Neuron (in vitro differentiated cells): ENCODE data around the gene FAM221B.

Experiments used
- H2AFZ ChIP-seq: one replicate; pipeline ENCODE4 v1.6.1; 2013; ENCODE audit warnings: low read depth, mild to moderate bottlenecking, inconsistent platforms, low read length, moderate library complexity
- H3K27me3 ChIP-seq: one replicate; pipeline ENCODE4 v1.6.1; 2013; ENCODE audit warnings: low read length; ENCODE audit not compliant: insufficient read depth
- H3K36me3 ChIP-seq: one replicate; pipeline ENCODE4 v1.6.1; 2013; ENCODE audit warnings: low read length; ENCODE audit not compliant: insufficient read depth
- H3K4me1 ChIP-seq: one replicate; pipeline ENCODE4 v1.6.1; 2013; ENCODE audit warnings: low read length; ENCODE audit not compliant: insufficient read depth
- H3K4me3 ChIP-seq: 2 replicates; pipeline ENCODE4 v1.5.1; 2013; ENCODE audit warnings: mild to moderate bottlenecking, low read length, moderate library complexity
- H3K9me3 ChIP-seq: one replicate; pipeline ENCODE4 v1.6.1; 2013; ENCODE audit warnings: low read length

Gene FAM221B

GRCh38 chr9:35841645-35841900, 13.0 kb upstream of the FAM221B start:
- Histone ChIP-seq H3K27me3 (no peaks in the 10 kb centered on the region), H3K9me3 (peaks cover 2% of the 10 kb centered on the region), H3K4me1 (no peaks in the 10 kb centered on the region), H2AFZ (no peak overlapping the region), H3K4me3 (no peak overlapping the region), H3K36me3 (peaks cover 19% of the 10 kb centered on the region)

DNA sequence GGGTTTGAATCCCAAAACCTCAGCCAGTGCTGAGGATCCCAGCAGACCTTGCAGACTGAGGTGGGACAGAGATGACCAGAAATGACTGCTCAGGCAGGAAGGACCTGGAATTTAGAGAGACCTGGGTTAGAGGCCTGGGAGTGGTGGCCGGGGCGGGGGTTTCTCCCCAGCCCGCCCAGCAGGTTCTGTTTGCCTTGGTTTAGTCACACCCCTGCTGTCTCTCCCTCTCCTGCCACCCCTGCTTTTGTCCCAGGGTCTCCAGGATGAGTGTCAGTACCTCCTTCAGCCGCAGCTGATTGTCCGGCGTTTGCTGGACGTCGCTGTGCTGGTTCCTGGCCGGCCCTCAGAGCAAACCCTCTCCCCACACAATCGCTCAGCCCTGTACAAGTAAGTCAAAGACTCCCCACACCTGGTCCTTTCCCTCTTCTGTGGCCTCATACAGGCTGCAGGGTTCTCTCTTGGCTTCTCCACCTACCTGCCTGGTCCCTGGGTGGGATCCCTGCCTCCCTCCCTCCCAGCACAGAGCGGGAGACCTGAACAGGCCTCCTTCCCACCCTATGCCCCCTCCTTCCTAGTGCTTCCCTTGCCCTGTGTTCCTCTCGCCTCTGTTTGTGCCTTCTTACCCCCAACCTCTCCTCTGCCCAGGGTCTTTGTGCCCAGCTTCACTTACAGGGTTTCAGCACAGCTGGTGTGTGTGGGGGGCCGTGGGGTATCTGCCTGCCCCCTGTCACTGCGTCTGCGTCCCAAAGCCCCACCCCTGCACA, 12.5 kb upstream of the FAM221B start:
- no peaks in the 10 kb centered on the region for H3K4me1 ChIP-seq
- H3K9me3 ChIP-seq, result peaks cover 2% of the 10 kb centered on the region
- H3K27me3 ChIP-seq, result no peaks in the 10 kb centered on the region
- no peak overlapping the region for H2AFZ ChIP-seq
- H3K4me3 ChIP-seq, result no peak overlapping the region
- H3K36me3 ChIP-seq, result peaks cover 18% of the 10 kb centered on the region

GRCh38 chr9:35839926-35840325, 11.4 kb upstream of the FAM221B start:
- Histone ChIP-seq H3K27me3 (no peaks in the 10 kb centered on the region), H3K36me3 (peaks cover 22% of the 10 kb centered on the region), H3K9me3 (peaks cover 2% of the 10 kb centered on the region), H3K4me3 (no peak overlapping the region), H3K4me1 (no peaks in the 10 kb centered on the region), H2AFZ (no peak overlapping the region)

- no peaks in the 10 kb centered on the region for H3K4me1 ChIP-seq
- H3K9me3 ChIP-seq, result peaks cover 2% of the 10 kb centered on the region
- H3K4me3 ChIP-seq, result no peak overlapping the region
- H3K36me3 ChIP-seq, result peaks cover 17% of the 10 kb centered on the region
- no peak overlapping the region for H2AFZ ChIP-seq
- no peaks in the 10 kb centered on the region for H3K27me3 ChIP-seq
Observed at GRCh38 chr9:35836595-35836994, 8.1 kb upstream of the FAM221B start.

DNA sequence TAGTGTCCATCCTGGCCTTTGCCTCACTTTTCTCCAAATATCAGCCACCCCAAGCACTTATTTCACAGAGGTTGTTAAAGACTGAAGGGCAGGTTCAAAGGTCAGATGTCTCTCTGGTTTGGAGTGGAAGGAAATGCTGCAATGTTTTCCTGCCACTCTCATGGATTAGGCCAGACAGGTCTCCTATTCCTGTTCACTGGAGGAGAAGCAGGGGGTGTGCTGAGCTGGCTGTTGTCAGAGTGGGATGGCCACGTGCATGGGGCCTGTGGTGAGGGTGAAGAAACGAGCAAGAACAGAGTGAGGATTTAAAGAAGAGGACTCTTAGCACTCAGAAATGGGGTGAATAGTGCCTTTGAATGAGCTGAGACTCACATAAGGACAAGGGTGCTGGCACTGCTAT, 7.2 kb upstream of the FAM221B start:
- peaks cover 2% of the 10 kb centered on the region for H3K9me3 ChIP-seq

DNA sequence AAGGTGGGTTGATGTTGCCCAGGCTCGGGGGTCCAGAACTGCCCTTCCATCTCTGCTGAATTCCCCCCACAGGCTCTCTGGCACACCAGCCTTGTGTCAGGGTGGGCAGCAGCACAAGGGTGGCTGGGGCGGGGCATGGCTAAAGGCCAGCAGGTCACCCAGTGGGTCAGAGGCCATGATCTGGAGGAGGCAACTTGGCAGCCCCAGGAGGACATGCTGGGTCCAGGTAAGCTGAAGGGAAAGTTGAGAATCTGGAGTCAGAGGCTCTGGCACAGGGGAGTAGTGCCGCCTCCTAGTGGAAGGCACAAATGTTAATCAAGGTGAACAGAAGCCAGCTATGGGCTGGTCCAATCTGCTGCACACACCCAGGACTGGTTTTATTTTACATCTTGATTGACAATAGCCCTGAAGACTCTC, 6.7 kb upstream of the FAM221B start:
- no peak overlapping the region for H3K4me3 ChIP-seq
- no peaks in the 10 kb centered on the region for H3K27me3 ChIP-seq
- no peak overlapping the region for H2AFZ ChIP-seq
- peaks cover 6% of the 10 kb centered on the region for H3K4me1 ChIP-seq
- H3K36me3 ChIP-seq, result peaks cover 17% of the 10 kb centered on the region
- H3K9me3 ChIP-seq, result peaks cover 2% of the 10 kb centered on the region

More for the DNA sequence above, 7.2 kb upstream of the FAM221B start:
- no peak overlapping the region for H2AFZ ChIP-seq
- H3K36me3 ChIP-seq, result peaks cover 17% of the 10 kb centered on the region
- H3K4me1 ChIP-seq, result peaks cover under 1% of the 10 kb centered on the region
- no peaks in the 10 kb centered on the region for H3K27me3 ChIP-seq
- H3K4me3 ChIP-seq, result no peak overlapping the region

- Histone ChIP-seq H3K9me3 (peaks cover 2% of the 10 kb centered on the region), H2AFZ (no peak overlapping the region), H3K4me1 (peaks cover 12% of the 10 kb centered on the region), H3K36me3 (peaks cover 17% of the 10 kb centered on the region), H3K27me3 (no peaks in the 10 kb centered on the region), H3K4me3 (no peak overlapping the region)
Observed at GRCh38 chr9:35834260-35835215, 6.0 kb upstream of the FAM221B start.

DNA sequence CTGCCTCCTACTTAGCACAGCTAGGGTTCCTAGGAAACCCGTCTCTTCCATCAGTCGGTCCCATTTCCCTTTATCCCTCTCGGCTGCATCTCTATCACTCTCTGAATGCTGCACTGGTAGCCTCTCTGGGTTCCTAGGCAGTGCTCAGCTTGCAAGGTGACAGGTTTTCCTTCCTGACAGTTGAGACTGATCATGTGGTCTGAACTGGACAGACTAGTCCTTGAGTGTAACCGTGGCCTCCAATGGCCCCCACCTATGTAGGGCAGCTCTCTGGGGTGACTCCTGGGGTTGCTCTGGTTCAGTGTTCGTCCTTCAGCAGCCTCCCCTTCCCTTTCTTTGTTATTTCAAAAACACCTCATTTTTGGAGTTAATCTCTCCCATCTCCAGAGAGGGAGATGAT, 4.3 kb upstream of the FAM221B start:
- Histone ChIP-seq H3K4me3 (no peak overlapping the region), H2AFZ (no peak overlapping the region), H3K36me3 (peaks cover 17% of the 10 kb centered on the region), H3K9me3 (peaks cover 2% of the 10 kb centered on the region), H3K4me1 (peaks cover 18% of the 10 kb centered on the region), H3K27me3 (no peaks in the 10 kb centered on the region)

DNA sequence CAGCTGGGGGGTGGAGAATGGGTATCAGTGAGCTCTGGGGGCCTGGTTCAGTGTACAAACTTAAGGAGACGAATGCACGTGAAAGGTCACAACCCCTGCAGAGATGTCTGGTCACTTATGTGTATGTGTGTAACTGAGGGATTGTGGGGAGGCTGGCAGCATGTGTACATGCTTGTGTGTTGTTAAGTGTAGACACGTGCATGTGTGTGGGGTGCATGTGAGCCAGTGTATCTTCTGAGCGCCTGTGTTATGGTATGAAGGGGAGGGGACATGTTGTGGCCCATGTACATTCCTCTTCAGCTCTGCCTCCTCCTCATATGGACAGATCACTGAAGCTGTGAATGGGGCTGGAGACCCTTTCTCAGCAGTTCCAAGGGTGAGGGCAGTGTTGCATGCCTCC, 2.5 kb upstream of the FAM221B start:
- Histone ChIP-seq H3K27me3 (no peaks in the 10 kb centered on the region), H3K4me1 (peaks cover 22% of the 10 kb centered on the region), H3K9me3 (no peaks in the 10 kb centered on the region), H3K36me3 (peaks cover 15% of the 10 kb centered on the region), H2AFZ (no peak overlapping the region), H3K4me3 (no peak overlapping the region)

DNA sequence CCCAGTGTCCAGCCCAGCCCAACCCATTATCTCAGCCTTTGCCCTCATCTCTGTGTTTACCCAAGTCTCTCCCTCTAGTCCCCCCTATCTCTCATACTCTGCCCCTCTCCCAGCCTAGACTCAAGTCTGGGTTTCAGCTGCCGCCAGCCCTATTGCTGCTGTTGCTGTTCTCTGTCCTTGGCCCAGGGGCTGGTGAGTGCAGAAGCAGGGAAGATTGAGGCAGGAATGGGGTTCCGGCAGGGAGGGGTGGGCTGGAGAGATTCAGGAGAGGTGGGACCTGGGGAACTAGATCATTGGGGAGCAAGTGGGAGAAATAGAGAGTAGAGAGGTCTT, 1.2 kb upstream of the FAM221B start:
- no peak overlapping the region for H2AFZ ChIP-seq
- peaks cover 23% of the 10 kb centered on the region for H3K4me1 ChIP-seq
- no peaks in the 10 kb centered on the region for H3K9me3 ChIP-seq
- peaks cover 5% of the 10 kb centered on the region for H3K36me3 ChIP-seq
- H3K4me3 ChIP-seq, result peak overlapping the region; percentile 66
- H3K27me3 ChIP-seq, result no peaks in the 10 kb centered on the region

GRCh38 chr9:35829084-35829763, 692 bp upstream of the FAM221B start, which contains the start of gene TMEM8B:
Gene TMEM8B, plus strand, starts transcription at chr9:35829228. Its CDS starts 220 bp downstream, at chr9:35829448.
- H3K4me3 ChIP-seq, result peak within 1 kb of the TSS; percentile 66
- H3K27me3 ChIP-seq, result no peaks in the 10 kb centered on the region
- H3K4me1 ChIP-seq, result peaks cover 23% of the 10 kb centered on the region
- H3K9me3 ChIP-seq, result no peaks in the 10 kb centered on the region
- no peaks in the 10 kb centered on the region for H3K36me3 ChIP-seq
- H2AFZ ChIP-seq, result peak within 1 kb of the TSS; percentile 74

- Histone ChIP-seq H3K36me3 (no peaks in the 10 kb centered on the region), H3K4me1 (peaks cover 23% of the 10 kb centered on the region), H3K27me3 (no peaks in the 10 kb centered on the region), H3K9me3 (no peaks in the 10 kb centered on the region), H2AFZ (no peak overlapping the region), H3K4me3 (no peak overlapping the region)
Observed at GRCh38 chr9:35827486-35827885, 1.0 kb downstream of the FAM221B start.
